ENCODE results near the gene FBXO42.
"Not testable (repeated sequence)": the region's sequence is repeated elsewhere in the genome, so short reads cannot be mapped to it uniquely, and the experiment has no call there.

The FBXO42 gene

GRCh38 chr1:16371725-16372124 is 19.4 kb upstream of the FBXO42 start:
- no peak for DNase-seq

DNA sequence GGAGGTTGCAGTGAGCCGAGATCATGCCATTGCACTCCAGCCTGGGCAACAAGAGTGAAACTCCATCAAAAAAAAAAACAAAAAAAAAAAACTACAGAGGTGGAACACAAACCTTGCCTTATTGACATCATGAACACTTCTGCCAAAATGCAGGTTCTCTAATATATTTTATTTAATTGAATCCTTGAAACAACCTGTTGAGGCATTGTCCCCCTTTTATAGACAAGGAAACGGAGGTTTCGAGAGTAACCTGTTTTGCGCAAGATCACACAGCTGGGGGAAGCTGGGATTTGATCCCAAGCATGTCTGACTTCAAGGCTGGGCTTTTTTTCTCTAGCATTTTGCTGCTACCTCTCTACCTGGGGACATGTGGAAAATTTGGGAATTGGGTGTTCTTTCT is 17.5 kb upstream of the FBXO42 start:
- no peak for DNase-seq

DNA sequence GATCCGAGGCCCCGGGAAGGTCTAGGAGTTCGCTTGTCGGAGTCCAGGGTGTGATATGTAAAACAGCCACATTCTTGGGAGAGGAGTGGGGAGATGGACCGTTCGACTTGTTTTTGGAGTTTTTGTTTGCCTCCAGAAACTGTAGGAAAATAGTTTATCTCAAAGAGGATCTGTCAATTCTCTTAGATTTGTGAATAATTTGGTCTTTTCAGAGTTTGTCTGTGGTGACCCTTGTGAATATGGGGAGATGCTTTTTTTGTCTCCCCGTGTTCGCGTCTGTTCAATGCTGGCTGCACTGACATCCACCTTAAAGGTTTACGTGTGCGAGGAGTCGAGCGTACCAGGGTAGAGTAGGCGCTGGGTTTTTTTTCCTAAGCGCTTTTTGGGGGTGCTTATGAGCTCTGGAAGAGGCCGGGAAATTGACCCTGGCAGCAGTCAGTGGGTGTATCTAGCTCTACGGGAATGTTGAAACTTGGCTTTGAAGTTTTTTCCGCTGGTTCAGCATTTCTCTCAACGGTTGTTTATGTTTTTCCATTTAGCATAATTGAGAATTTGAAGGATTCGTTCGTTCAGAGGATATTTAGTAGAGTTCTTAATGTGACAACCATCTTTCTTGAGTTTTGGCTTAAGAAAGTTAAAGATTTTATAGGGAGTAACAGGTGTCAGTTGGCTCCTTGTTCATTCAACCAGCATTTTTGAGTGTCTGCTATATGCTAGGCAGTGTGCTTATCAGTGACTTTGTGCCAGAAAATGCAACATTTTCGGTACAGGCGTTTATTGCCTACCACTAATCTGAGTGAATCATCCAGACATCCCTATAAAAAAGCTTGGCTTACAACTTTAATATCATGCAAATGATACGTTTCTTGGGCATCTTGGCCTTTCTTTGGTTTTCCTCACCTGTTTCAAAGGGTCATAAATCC is 15.9 kb upstream of the FBXO42 start:
- DNase-seq = no peak

DNA sequence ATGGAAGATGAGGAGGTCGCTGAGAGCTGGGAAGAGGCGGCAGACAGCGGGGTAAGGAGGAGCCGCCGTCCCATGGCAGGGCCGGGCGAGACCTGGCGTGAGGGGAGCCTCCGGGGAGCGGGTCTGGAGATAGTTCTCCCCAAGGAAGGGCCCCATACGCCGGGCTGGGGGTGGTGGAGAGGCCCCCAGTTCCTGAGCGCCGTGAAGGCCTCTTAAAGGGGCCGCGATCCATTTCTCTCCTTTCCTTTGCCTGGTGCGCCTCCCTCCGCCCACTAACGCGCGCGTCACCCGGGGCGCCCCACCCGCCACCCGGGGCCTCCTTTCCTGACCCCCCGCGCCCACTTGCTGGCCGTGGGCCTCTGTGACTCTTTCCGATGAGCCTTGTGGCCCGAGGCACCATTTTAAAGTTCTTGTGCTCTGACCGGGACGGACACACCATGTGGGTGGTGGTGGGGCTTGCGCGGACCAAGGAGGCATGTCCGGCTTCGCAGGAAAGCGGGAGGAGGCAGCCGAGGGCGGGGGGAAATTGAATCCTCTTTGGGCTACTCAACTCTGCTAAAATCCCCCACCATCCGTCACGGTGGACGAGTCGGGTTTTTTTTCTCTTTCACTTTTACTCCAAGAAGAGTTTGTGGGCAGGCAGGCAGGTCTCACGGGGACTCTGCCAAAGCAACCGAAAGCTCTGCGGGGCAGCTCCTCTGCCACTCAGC is 15.1 kb upstream of the FBXO42 start:
- DNase-seq = no peak

GRCh38 chr1:16366722-16367257 is 14.5 kb upstream of the FBXO42 start, which contains the start of gene SZRD1:
SZRD1 (plus strand) TSS chr1:16367242; CDS start chr1:16367258, 16 bp downstream.
- peak; percentile 93 for DNase-seq

- not testable (repeated sequence) for DNase-seq
These were observed 12.8 kb upstream of the FBXO42 start for GRCh38 chr1:16365146-16365498.

DNA sequence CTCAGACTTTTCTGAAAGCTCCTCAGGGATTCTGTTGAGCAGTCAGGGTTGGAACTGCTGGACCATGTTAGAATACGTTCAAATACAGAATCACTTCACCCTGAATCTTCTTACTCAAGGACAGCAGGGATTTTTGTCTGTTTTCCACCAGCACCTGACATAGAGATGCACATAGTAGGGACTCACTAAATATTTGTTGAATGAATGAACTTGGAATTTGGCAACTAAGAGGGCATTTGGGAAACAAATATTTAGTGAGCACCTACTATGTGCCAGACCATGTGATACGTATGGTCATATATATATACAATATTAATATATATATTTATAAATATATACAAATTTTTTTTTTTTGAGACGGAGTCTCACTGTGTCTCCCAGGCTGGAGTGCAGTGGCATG is 4.6 kb upstream of the FBXO42 start:
- no peak for DNase-seq

DNA sequence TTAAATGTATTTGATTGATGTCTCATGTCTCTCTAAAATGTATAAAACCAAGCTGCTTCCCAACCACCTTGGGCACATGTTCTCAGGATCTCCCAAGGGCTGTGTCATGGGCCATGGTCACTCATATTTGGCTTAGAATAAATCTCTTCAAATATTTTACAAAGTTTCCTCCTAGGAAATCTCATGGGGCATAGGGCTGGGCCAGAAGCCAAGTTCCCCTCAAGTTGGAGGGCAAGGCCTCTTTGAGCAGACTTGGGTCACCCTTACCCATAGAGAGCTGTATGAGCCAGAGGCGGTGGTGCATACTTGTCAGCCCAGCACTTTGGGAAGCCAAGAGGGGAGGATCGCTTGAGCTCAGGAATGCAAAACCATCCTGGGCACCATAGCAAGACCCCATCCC is 2.3 kb upstream of the FBXO42 start:
- no peak for DNase-seq

DNA sequence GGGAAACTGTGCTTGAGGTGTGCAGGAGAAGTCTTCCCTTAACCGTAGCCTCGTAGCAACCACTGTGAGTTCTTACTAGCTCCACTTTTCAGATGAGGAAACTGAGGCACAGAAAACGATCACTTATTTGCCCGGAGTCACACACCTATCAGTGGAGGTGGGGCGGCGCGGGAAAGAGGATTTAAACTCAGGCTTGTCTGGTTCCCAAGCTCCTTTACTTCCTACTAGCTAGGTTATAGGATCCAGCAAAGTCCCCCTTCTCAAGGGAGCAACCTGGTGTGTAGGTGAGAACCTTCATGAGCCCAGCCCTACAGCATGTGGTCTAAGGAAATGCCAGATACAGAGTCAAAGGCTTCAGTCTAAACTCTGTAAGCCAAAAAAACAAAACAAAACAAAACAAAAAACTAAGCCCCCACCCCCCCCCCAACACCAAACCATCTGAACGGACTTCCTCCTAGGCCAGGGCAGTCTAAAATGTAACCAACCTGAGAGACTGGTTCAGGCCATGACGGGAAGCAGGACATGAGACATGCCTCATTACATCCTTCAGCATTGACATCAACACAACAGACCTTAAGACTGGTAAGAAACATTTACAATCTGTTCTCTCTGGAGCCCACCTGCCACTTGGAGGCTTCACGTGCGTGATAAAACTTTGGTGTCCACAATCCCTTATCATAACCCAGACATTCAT is 709 bp upstream of the FBXO42 start:
- no peak for DNase-seq

GRCh38 chr1:16351456-16351993 is 755 bp downstream of the FBXO42 start:
- DNase-seq = no peak

GRCh38 chr1:16349847-16350406 is 2.4 kb downstream of the FBXO42 start:
- no peak for DNase-seq

DNA sequence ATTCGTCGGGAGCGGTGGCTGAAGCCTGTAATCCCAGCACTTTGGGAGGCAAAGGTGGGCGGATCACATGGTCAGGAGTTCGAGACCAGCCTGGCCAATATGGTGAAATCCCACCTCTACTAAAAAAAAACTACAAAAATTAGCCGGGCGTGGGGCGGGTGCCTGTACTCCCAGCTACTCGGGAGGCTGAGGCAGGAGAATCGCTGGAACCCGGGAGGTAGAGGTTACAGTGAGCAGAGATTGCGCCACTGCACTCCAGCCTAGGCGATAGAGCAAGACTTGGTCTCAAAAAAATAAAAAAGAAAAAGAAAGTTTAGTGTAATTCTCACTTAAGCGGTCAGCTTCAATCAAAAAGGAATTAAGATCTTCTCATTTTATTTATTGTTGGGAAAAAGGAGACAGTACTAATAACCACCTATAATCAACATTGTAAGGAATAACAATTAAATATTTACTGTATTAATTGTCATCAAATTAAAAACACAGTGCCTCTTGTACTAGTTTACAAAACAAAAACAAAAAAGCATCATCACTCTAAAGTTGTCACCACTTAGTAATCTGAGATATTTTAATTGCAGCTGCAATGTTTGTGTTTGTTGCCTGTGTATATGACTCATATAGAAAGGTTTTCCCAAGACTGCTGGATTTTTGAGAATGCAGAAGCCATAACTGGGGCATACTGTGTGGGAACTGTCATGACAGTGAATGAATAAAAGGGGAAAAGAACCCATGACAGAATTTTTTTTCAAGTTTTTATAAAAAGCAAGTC is 3.7 kb downstream of the FBXO42 start:
- DNase-seq = no peak

GRCh38 chr1:16343276-16343675 is 9.0 kb downstream of the FBXO42 start:
- DNase-seq = not testable (repeated sequence)

- no peak for DNase-seq
These were observed 9.8 kb downstream of the FBXO42 start for GRCh38 chr1:16342331-16343062.

- DNase-seq = no peak
These were observed 11.6 kb downstream of the FBXO42 start for GRCh38 chr1:16340673-16341072.

GRCh38 chr1:16338961-16339360 is 13.3 kb downstream of the FBXO42 start:
- DNase-seq = no peak

GRCh38 chr1:16334655-16335340 is 17.5 kb downstream of the FBXO42 start:
- no peak for DNase-seq

DNA sequence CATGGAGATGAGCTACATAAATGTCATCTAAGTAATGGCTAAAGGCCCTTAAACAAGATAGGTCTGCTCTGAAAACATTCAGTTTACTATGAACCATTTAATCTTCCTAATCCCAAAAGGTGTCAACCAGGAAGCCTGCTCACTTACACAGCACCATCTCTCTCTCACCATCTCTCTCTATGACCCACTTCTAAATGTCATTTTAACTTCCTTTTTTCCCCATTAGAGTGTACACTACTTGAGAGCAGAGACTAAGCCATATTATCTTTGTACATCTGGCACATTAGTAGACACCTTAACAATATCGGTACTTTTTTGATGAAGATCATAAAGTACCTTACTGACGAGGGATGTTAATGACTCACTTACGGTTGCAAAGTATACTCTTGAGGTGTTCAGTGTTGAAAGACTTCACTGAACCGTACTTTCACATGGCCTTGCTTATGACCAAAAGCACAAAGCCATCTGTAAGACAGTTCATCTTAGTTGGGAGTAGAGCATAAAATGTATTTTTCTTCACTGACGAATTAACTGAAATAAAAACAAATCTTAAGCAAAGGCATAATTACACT is 25.4 kb downstream of the FBXO42 start:
- no peak for DNase-seq

DNA sequence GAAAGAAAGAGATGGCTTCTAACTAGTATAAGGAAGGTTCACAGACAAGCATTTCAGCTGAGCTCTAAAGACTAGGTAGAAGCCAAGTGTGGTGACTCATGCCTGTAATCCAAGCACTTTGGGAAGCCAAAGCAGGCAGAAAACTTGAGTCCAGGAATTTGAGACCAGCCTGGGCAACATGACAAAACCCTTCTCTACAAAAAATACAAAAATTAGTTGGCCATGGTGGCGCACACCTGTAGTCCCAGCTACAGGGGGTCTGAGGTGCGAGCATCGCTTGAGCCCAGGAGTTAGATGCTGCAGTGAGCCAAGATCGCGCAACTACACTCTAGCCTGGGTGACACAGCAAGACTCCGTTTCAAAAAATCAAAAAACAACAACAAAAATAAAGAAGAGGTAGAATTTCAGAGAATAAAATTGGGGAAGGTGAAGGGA is 27.8 kb downstream of the FBXO42 start:
- DNase-seq = no peak
